ENCODE results near the gene BMPR1B.

BMPR1B gene

DNA sequence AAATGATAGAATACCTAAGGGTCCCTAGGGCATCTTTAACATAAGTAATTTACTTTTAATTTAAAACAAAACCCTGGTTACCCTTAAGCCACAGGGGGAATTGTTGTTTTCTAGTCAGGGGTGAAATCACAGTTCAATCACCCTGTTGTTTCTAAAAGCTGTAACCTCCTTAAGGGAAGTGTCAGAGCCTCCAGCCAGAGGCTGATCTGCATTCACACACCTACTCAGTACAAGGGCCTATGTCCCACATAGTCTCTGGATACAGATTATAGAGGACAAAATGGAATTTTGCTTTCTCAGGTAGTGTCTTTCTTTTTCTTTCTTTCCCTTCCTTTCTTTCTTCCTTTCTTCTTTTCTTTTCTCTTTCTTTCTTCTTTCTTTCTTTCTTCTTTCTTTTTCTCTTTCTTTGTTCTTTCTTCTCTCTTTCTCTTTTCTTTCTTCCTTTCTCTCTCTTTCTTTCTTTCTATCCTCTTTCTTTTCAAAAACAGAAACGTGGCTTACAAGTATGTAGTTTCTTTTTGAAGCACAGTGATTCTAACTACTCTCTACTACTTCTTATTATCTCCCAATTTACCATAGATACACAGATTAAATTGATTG, 31.1 kb upstream of the BMPR1B start:
- no peaks in the 10 kb centered on the region for H3K79me2 ChIP-seq (ENCODE audit: control insufficient read depth, insufficient read depth, low read length, poor library complexity)
- H2BK120ac ChIP-seq (ENCODE audit: insufficient read depth, low read length, poor library complexity): no peak overlapping the region
- no peak overlapping the region for H3K4me2 ChIP-seq (ENCODE audit: low read length)
- H3K4ac ChIP-seq (ENCODE audit: low read depth, low read length): no peak overlapping the region
- H2AFZ ChIP-seq (ENCODE audit: insufficient read depth, low read length, poor library complexity): no peak overlapping the region
- H2AK5ac ChIP-seq (ENCODE audit: low read length): no peak overlapping the region
- no peak overlapping the region for H4K8ac ChIP-seq (ENCODE audit: low read depth, low read length)
- no peak overlapping the region for H4K12ac ChIP-seq (ENCODE audit: low read depth, low read length)
- H3K27ac ChIP-seq (ENCODE audit: low read depth, low read length): no peak overlapping the region
- WGBS (ENCODE audit: extremely low coverage, insufficient coverage, insufficient read length): no CpG with 5 or more reads among the region's 1 CpG
- no peak overlapping the region for H3K14ac ChIP-seq (ENCODE audit: low read length)
- no peak overlapping the region for H4K91ac ChIP-seq (ENCODE audit: low read depth, low read length)
- no peak for DNase-seq
- H3K27me3 ChIP-seq (ENCODE audit: insufficient read depth, low read length): no peaks in the 10 kb centered on the region
- no peaks in the 10 kb centered on the region for H3K4me1 ChIP-seq (ENCODE audit: control insufficient read depth in 1 of 2, insufficient read depth in 2 of 2, low read length in 2 of 2)
- no peak overlapping the region for H2BK5ac ChIP-seq (ENCODE audit: low read depth, low read length, poor library complexity)
- no peak overlapping the region for H3K4me3 ChIP-seq (ENCODE audit: low read depth, low read length)
- no peak overlapping the region for H3K9ac ChIP-seq (ENCODE audit: low read length)
- no peak overlapping the region for H2BK12ac ChIP-seq (ENCODE audit: low read length)
- H3K79me1 ChIP-seq (ENCODE audit: low read length): no peaks in the 10 kb centered on the region
- H3K9me3 ChIP-seq (ENCODE audit: insufficient read depth, low read depth, low read length): no peaks in the 10 kb centered on the region
- H3K36me3 ChIP-seq (ENCODE audit: control insufficient read depth in 1 of 2, insufficient read depth in 2 of 2, low read length in 2 of 2): no peaks in the 10 kb centered on the region
- no peak overlapping the region for H3K23ac ChIP-seq (ENCODE audit: low read length)
- no peak overlapping the region for H3K18ac ChIP-seq (ENCODE audit: low read length)

DNA sequence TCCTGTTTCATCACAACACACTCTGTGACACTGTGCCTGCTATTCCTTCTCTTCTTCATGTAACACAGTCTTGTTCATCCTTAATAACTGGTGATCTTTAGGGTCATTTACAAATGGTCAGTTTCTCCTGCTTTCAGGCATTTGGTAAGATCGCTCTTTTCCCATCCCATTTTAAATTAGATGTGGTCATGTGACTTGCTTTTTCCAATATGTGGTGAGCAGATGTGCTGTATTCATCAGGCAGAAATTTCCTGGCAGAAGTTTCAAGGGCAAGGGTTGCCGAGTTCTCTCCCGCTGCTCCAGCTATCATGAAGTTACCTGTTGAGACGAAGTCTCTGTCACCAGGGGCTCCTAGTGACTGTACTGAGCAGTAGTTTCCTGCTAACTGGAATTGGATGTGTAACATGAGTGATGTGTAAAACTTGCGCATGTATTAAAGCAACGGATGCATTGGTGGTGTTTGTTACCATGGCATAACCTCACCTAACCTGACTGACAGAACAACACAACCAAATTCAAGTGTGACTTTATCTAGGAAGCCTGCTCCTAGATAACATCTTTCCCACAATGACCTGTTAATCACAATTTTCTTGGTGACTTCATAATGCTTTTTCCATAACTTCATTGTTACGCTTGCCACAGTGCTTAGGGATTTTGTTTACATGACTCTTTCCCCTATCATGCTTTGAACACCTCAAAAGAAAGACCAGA, 29.5 kb upstream of the BMPR1B start:
- Histone ChIP-seq H3K27ac (ENCODE audit: low read depth, low read length) (no peak overlapping the region), H3K27me3 (ENCODE audit: insufficient read depth, low read length) (no peaks in the 10 kb centered on the region), H2BK12ac (ENCODE audit: low read length) (no peak overlapping the region), H3K23ac (ENCODE audit: low read length) (no peak overlapping the region), H3K4ac (ENCODE audit: low read depth, low read length) (no peak overlapping the region), H3K4me1 (ENCODE audit: control insufficient read depth in 1 of 2, insufficient read depth in 2 of 2, low read length in 2 of 2) (no peaks in the 10 kb centered on the region), H4K91ac (ENCODE audit: low read depth, low read length) (no peak overlapping the region), H3K36me3 (ENCODE audit: control insufficient read depth in 1 of 2, insufficient read depth in 2 of 2, low read length in 2 of 2) (no peaks in the 10 kb centered on the region), H3K79me2 (ENCODE audit: control insufficient read depth, insufficient read depth, low read length, poor library complexity) (no peaks in the 10 kb centered on the region), H2BK5ac (ENCODE audit: low read depth, low read length, poor library complexity) (no peak overlapping the region), H3K9ac (ENCODE audit: low read length) (no peak overlapping the region), H4K12ac (ENCODE audit: low read depth, low read length) (no peak overlapping the region), H3K9me3 (ENCODE audit: insufficient read depth, low read depth, low read length) (no peaks in the 10 kb centered on the region), H3K18ac (ENCODE audit: low read length) (no peak overlapping the region), H3K79me1 (ENCODE audit: low read length) (no peaks in the 10 kb centered on the region), H3K4me2 (ENCODE audit: low read length) (no peak overlapping the region), H3K4me3 (ENCODE audit: low read depth, low read length) (no peak overlapping the region), H2BK120ac (ENCODE audit: insufficient read depth, low read length, poor library complexity) (no peak overlapping the region), H3K14ac (ENCODE audit: low read length) (no peak overlapping the region), H2AFZ (ENCODE audit: insufficient read depth, low read length, poor library complexity) (no peak overlapping the region), H2AK5ac (ENCODE audit: low read length) (no peak overlapping the region), H4K8ac (ENCODE audit: low read depth, low read length) (no peak overlapping the region)
- no CpG with 5 or more reads among the region's 7 CpGs for WGBS (ENCODE audit: extremely low coverage, insufficient coverage, insufficient read length)
- peak; percentile 70 to 85 for DNase-seq

DNA sequence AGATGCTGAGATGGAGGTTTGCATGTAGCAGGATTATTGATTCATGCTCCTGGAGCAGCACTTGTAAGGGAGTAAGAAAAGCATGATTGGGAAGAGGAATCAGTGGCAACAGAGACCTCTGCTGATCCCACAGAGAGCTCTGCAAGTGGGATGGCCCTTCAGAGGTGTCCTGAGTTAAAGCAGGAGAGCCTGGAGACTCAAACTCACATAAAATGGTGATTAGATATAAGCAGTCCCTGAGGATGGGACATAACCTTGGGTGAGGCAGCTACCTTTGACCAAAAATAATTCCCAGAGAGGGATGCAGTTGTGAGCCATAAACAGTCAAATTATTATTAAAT, 25.4 kb upstream of the BMPR1B start:
- Histone ChIP-seq H3K4me3 (ENCODE audit: low read depth, low read length) (no peak overlapping the region), H3K9ac (ENCODE audit: low read length) (no peak overlapping the region), H2BK120ac (ENCODE audit: insufficient read depth, low read length, poor library complexity) (no peak overlapping the region), H4K8ac (ENCODE audit: low read depth, low read length) (no peak overlapping the region), H3K4me2 (ENCODE audit: low read length) (no peak overlapping the region), H2AK5ac (ENCODE audit: low read length) (no peak overlapping the region), H3K36me3 (ENCODE audit: control insufficient read depth in 1 of 2, insufficient read depth in 2 of 2, low read length in 2 of 2) (no peaks in the 10 kb centered on the region), H3K23ac (ENCODE audit: low read length) (no peak overlapping the region), H3K4me1 (ENCODE audit: control insufficient read depth in 1 of 2, insufficient read depth in 2 of 2, low read length in 2 of 2) (no peaks in the 10 kb centered on the region), H2BK12ac (ENCODE audit: low read length) (no peak overlapping the region), H3K14ac (ENCODE audit: low read length) (no peak overlapping the region), H3K27ac (ENCODE audit: low read depth, low read length) (no peak overlapping the region), H3K9me3 (ENCODE audit: insufficient read depth, low read depth, low read length) (no peaks in the 10 kb centered on the region), H3K27me3 (ENCODE audit: insufficient read depth, low read length) (no peaks in the 10 kb centered on the region), H2BK5ac (ENCODE audit: low read depth, low read length, poor library complexity) (no peak overlapping the region), H3K79me2 (ENCODE audit: control insufficient read depth, insufficient read depth, low read length, poor library complexity) (no peaks in the 10 kb centered on the region), H4K91ac (ENCODE audit: low read depth, low read length) (no peak overlapping the region), H3K18ac (ENCODE audit: low read length) (no peak overlapping the region), H3K4ac (ENCODE audit: low read depth, low read length) (no peak overlapping the region), H4K12ac (ENCODE audit: low read depth, low read length) (no peak overlapping the region), H2AFZ (ENCODE audit: insufficient read depth, low read length, poor library complexity) (no peak overlapping the region), H3K79me1 (ENCODE audit: low read length) (no peaks in the 10 kb centered on the region)
- DNase-seq: no peak

DNA sequence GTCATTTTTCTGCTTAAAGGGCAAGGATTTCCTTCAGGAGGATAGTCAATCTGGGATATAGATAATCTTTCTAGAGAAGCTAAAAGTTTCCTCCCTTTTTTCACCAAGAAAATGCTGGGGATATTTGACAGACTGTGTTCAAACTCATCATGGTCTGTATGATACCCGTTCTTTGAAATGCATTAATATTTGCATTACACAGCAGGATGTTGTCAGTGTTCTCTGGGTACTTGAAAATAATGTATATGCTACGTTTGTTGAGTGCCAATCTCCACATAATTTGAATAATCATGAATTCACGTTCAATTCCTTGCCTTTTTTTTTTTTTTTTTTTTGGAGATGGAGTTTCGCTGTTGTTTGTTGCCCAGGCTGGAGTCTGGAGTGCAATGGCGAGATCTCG, 18.0 kb upstream of the BMPR1B start:
- H3K9ac ChIP-seq (ENCODE audit: low read length): no peak overlapping the region
- no peak overlapping the region for H3K4me2 ChIP-seq (ENCODE audit: low read length)
- WGBS (ENCODE audit: extremely low coverage, insufficient coverage, insufficient read length): no CpG with 5 or more reads among the region's 6 CpGs
- H4K8ac ChIP-seq (ENCODE audit: low read depth, low read length): no peak overlapping the region
- H2BK120ac ChIP-seq (ENCODE audit: insufficient read depth, low read length, poor library complexity): no peak overlapping the region
- no peak overlapping the region for H2BK5ac ChIP-seq (ENCODE audit: low read depth, low read length, poor library complexity)
- no peak overlapping the region for H3K18ac ChIP-seq (ENCODE audit: low read length)
- H2BK12ac ChIP-seq (ENCODE audit: low read length): no peak overlapping the region
- no peak overlapping the region for H3K27ac ChIP-seq (ENCODE audit: low read depth, low read length)
- H3K14ac ChIP-seq (ENCODE audit: low read length): no peak overlapping the region
- no peak overlapping the region for H2AFZ ChIP-seq (ENCODE audit: insufficient read depth, low read length, poor library complexity)
- no peaks in the 10 kb centered on the region for H3K9me3 ChIP-seq (ENCODE audit: insufficient read depth, low read depth, low read length)
- H3K79me1 ChIP-seq (ENCODE audit: low read length): no peaks in the 10 kb centered on the region
- no peaks in the 10 kb centered on the region for H3K36me3 ChIP-seq (ENCODE audit: control insufficient read depth in 1 of 2, insufficient read depth in 2 of 2, low read length in 2 of 2)
- no peak overlapping the region for H4K12ac ChIP-seq (ENCODE audit: low read depth, low read length)
- no peak overlapping the region for H4K91ac ChIP-seq (ENCODE audit: low read depth, low read length)
- no peak overlapping the region for H3K4ac ChIP-seq (ENCODE audit: low read depth, low read length)
- H3K27me3 ChIP-seq (ENCODE audit: insufficient read depth, low read length): no peaks in the 10 kb centered on the region
- H3K79me2 ChIP-seq (ENCODE audit: control insufficient read depth, insufficient read depth, low read length, poor library complexity): no peaks in the 10 kb centered on the region
- no peak overlapping the region for H3K23ac ChIP-seq (ENCODE audit: low read length)
- DNase-seq: no peak
- no peaks in the 10 kb centered on the region for H3K4me1 ChIP-seq (ENCODE audit: control insufficient read depth in 1 of 2, insufficient read depth in 2 of 2, low read length in 2 of 2)
- H2AK5ac ChIP-seq (ENCODE audit: low read length): no peak overlapping the region
- no peak overlapping the region for H3K4me3 ChIP-seq (ENCODE audit: low read depth, low read length)

Data from trophoblast cell (in vitro differentiated cells and primary cell).